Stimulated activated CD4-positive, alpha-beta T cell treated with anti-CD3 and anti-CD28 coated beads, Interleukin-4, amount 100 ng/mL, for 24 hours (primary cell): ENCODE results near the gene KNDC1.

Experiments
- DNase-seq: peaks from one replicate; pipeline ENCODE4 v3.0.0-alpha.2; 2020

The KNDC1 gene

DNA sequence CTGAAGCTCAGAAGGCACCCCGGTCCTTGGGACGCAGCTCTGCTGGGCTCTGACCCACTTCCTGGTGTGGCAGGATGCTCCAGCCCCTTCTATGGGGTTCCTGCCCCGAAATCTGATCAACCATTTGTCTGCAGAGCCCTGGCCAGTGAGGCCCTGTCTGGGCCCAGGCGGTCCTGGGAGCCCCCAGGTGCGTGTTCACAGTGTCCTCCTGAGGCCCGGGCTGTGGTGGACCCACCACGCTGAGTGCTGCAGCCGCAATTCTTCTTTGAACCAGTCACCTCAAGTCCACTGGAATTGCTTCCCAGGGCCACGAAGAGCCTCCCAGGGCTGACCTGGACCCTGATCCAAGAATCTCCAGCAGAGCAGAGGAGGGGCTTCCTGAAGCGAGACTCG is 19.1 kb downstream of the KNDC1 start:
- DNase-seq, result no peak

DNA sequence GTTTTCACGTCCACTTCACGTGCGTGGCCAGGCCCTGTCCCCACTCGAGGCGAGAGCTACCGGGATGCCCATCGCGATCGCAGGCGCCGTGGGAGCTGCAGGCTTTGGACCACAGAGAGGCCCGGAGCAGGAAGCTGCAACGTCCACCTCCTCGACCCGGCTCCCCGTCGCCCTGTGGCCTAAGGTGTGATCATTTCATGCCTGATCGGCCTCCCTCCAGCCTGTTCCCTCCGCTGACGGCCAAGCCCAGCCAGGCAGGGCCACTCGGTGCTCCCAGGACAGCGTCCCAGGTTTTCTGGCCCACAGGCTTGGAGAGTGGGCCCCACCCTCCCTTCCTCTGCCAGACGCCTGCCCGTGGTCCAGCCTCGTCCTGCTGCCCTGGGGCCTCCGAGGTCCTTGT is 19.6 kb downstream of the KNDC1 start:
- no peak for DNase-seq

DNA sequence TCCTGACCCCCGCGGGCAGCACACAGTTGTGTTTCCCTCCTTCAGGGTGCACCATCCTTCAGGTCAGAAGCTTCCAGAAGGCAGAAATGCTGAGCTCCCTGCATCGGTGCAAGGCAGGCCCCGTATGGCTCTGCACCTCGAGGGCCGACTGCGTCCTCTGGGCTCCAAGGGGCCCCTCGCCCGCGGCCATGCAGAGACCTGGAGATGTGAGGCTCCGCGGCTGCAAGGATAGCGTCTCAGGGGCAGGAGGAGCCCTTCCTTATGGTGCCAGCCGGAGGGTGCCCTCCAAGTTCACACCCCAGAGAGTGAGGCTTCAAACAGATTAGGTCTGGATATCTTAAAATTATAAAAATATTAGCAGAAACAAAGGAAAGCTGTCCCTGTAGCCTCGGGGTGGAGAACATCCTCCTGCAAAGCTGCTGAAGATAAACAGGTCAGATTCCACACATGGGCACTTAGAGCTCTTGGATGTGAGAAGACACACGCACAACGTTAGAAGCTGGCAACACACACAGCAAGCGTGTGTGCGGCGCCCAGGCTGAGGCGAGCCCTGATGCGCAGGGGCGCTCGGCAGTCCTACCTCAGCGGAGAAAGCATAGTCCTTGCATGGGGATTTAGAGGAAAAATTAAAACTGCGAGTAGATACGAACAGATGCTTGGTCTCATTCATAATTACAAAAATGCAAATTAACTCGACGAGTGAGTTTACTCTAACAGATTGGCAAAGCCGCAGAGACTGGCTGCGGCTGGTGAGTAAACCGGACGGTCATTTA is 20.4 kb downstream of the KNDC1 start:
- DNase-seq, result no peak

DNA sequence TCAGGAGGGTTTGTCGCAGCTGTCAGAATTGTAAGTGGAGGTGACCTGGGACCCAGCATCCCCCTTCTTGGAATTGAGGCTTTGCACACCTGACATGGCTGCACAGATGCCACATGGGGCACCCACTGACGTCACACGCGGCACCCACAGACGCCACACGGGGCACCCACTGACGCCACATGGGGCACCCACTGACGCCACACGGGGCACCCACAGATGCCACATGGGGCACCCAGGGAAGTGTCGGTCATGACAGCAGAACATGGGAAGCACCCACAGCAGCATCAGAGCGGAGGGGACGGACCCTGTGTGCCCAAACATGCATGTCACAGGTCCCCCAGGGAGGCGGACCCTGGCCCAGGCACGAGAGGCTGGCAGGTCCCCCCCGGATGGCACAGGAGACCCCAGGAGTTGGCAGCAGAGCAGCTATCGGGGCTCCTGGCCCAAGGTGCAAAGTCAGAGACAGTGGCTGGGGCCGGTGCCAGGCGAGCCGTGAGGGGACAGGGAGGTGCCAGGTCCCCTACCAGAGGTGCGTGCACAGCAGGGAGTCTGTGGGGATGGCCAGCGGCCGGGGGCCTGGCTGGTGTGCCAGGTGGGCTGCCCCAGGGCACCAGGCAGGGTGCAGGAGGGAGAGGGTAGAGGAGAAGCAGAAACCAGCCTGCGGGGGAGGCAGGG is 21.1 kb downstream of the KNDC1 start:
- no peak for DNase-seq

DNA sequence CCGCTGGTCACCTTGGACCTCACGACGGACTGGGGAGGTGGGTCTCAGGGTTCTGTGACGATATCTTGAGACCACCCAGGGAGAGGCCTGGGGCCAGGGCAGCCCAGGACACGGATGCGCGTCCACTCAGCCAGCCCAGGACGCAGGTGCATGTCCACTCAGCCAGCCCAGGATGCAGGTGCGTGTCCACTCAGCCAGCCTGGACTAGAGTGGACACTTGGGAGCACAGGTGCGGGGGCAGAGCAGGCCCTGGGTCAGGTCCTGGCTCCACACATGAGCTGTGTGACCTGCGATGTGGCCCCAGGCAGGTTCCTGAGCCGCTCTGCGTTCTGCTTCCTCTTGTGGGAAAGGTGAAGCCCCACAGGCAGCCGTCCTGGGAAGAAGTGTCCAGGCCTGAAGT is 22.2 kb downstream of the KNDC1 start:
- no peak for DNase-seq

DNA sequence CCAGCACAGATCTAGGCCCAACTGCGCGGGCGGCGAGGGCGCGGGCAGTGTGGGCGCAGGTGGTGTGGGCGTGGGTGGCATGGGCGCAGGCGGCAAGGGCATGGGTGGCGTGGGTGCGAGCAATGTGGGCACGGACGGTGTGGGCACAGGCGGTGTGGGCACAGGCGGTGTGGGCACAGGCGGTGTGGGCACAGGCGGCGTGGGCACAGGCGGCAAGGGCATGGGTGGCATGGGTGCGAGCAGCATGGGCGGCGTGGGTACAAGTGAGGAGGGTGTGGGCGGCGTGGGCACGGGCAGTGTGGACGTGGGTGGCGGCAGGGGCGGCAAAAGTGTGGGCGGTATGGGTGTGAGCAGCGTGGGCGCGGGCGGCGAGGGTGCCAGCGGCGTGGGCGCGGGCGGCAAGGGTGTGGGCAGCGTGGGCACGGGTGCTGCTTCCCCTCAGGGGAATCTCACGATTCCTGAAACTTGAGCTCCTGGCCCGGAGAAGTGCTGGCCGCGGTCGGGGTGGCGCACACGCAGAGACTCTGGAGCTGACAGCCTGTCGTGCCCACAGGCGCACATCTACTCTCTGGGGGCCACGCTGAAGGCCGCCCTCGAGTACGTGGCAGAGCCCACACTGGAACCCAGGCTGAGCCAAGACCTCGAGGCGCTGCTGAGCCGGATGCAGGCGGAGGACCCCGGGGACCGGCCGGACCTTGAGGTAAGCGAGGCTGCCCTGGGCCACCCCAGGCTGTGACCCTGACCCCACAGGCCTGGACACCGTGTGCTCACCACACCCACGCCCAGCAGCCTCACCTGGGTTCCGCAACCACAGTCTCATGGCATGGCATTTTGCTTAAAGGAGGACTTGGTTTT is 23.0 kb downstream of the KNDC1 start:
- DNase-seq, result no peak

DNA sequence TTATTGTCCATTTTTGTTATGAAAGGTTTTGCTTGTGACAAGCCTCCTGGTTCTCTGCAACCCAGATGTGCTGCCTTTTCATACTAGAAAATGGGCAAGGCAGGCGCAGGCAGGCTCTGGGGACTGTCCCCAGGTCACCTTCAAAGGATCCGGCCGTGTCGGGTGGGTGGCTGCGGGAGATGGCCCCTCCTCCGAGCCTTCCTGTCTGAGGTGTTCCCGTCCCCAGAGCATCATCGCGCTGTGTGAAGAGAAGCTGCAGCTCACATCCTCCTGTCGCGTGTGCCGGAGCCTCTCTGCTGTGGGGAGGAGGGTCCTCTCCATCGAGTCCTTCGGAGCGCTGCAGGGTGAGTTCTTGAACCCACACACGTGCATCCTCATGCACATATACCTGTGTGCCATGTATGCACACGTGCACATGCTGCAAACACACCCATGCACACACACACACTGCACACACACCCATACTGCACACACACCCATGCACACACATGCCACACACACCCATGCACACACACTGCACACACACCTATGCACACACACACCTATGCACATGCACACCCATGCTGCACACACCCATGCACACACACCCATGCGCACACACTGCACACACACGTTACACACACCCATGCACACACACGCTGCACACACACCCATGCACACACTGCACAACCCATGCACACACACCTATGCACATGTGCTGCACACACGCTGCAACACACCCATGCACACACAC is 23.8 kb downstream of the KNDC1 start:
- no peak for DNase-seq

DNA sequence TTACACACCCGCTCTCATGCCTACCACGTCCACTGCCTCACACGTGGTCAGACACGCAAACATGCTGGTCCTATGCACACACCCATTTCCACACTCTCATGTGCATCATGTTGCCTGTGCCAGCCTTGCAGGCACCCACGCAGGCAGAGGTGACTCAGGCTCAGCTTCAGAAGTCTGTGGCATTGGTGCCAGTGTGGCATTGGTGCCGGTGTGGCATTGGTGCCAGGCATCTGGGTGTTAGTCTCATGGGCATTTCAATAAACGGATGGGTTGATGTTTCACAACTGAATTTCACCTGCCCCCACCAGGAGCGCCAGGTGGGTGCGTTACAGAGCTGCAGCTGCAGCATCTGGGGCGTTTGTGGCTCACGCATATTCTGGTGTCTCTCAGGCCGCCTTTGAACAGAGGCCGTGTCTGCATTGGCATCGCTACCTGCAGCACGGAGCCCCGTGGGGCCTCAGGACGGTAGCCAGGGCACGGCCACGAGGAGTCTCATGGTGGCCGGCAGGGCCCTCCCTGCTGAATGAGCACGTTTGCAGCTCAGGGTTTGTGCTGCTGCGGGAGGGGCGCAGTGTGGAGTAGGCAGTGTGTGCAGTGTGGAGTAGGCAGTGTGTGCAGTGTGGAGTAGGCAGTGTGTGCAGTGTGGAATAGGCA is 24.7 kb downstream of the KNDC1 start:
- DNase-seq, result no peak

DNA sequence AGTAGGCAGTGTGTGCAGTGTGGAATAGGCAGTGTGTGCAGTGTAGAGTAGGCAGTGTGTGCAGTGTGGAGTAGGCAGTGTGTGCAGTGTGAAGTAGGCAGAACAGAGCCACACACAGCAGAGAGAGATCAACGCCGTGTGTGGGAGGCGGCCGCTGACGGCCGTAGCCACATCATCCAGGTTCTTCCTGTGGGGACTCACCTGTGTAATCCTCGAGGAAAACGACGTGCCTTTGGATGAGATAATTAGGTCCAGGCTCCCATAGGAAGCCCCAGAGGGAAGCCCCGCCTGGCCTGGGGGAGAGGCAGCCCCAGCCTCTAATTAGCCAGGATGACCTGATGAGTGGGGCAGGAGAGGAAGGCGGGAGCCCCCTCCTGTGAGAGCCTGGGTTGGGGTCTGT is 25.4 kb downstream of the KNDC1 start:
- no peak for DNase-seq

DNA sequence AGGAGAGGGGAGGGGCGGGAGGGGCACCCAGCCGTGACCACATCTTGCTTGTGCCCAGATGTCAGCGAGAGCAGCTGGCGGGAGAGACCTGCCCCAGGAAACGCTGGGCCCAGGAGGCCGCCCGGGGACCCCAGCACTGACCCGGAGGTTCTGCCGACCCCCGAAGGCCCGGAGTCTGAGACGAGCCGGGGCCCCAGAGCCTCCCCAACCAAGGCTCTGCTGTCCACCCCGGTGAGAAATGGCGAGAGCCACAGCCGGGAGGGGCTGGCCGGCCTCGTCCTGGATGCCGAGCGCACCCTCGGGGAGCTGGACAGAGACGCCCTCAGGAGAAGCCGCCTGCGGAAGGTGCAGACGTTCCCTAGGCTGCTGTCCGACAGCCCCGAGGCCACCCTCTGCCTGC is 25.9 kb downstream of the KNDC1 start:
- no peak for DNase-seq

DNA sequence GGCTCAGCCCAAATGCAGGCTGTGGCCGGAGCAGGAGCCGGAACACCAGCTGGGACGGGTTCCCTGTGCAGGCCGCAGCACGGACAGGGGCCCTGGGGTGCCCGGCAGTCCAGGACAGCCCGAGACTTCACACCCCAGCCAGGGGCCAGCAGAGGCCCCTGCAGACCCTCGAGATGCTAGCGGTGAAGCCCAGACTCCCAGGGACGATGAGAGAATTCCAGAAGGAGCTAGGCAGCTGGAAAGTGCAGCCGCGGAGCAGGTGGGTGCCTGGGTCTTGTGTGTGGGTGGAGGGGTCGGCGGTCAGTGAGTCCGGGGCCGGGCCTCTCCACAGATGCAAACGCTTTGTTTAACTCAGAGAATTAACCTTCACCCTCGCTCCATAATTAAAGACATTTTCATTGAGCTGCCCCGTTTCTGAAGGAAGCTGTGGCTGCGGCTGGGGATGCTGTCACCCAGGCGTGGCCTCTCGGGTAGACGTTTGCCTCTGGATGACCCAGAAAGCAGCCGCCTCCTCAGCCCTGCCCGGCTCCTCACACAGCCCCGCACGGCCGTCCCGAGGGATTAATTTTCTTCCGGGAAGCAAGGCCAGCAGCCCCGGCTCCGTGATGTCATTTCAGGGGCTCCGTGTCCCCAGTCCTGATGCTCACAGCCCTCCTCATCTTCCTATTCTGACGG is 26.5 kb downstream of the KNDC1 start:
- DNase-seq, result no peak

DNA sequence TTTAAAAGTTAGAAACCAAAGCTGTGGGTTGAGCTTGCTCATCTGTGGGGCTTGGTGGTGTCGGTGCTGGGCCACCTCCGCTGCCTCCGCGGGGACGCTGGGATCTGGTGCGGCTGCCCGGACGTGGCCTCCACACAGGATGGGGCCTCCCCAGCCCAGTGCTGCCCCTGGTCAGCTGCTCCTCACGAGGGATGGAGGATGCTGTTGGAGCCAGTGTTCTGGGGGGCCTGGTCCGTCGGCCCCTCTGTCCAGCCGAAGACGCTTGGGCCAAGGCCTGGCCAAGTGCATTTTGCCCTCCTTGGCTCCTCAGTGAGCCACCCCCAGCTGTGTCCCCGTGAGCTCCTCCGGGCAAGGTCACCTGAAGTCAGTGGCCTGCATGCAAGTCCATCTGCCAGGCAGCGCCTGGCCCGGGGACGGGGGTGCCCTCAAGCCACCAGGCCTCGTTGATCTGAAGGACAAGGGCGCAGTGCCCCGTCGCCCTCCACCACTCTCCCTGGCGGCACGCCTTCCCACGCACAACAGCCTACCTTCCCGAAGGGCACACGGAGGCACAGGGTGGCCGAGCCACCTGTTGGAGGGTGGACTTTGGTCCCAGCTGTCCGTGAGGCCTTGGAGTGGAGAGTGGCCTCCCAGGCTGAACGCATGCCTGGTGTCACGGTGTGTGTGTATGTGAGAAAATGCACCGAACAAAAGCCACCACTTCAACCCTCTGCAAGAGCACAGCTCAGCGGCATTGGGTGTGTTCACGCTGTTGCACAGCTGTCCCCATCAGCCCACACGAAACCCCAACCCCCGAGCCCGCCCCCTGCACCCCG is 27.3 kb downstream of the KNDC1 start:
- no peak for DNase-seq

DNA sequence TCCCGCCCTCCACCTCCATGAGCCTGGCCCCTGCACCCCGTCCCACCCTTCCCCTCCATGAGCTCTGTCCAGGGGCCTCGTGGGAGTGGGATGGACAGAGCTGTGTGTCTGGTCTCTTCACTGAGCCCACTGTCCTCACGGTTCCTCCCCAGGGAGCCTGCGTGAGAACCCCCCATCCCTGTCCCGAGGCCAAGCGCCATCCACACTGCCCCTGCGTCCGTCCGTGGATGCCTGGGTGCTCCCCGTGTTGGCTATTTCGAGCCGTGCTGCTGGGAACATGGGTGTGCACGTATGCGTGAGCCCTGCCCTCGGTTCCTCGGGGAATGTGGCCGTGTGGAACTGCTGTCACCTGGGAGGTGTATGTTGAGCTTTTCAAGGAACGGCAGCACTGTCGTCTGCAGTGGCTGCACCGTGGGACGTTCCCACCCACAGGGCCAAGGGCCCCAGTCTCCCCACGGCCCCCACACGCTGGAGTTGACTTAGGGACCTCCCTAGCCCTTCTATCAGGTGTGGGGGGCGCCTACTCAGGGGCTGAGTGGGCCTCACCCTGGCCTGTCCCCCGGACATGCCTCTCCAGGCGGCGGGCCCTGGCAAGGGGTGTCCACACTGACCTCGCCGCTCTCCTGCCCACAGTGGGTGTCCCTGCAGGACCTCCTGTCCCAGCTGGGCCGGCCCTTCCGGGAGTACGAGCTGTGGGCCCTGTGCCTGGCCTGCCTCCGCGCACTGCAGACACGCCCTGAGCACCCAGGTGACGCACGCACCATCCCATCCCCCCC is 28.1 kb downstream of the KNDC1 start:
- DNase-seq, result no peak

DNA sequence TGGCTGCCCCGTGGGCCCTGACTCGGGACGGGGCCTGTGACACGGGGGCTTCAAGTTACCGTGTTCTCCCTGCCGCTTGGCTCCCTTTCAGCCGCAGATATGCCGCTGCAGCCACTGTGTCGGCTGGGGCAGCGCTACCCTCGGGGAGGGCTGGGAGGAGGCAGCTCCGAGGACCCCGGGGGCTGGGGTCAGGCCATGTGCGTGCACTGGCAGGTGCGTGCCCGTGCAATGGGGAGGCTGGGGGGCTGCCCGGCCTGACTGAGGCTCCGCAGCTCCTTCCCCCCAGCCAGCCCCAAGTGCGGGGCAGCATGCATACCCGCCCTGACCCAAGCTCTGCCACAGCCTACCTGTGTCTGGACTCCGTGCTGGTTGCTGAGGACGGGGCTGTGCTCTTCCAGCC is 29.2 kb downstream of the KNDC1 start:
- no peak for DNase-seq

DNA sequence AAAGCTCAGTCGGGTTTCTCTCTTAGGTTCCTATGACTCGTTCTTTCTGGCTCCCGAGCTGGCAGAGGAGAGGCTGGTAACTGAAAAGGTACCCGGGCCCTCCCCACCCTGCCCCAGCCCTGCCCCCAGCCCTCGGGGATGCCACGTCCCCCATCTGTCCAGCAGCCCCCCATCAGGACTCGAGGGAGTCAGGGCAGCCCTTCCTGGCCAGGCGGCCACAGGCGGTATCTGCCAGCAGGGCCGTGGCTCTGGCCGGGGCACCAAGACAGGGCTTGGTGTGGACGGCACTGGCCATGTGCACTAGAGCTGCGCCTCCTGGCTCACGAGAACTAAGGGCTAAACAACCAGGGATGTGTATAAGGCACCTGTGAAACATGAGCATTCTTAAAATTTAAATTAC is 29.7 kb downstream of the KNDC1 start:
- no peak for DNase-seq

DNA sequence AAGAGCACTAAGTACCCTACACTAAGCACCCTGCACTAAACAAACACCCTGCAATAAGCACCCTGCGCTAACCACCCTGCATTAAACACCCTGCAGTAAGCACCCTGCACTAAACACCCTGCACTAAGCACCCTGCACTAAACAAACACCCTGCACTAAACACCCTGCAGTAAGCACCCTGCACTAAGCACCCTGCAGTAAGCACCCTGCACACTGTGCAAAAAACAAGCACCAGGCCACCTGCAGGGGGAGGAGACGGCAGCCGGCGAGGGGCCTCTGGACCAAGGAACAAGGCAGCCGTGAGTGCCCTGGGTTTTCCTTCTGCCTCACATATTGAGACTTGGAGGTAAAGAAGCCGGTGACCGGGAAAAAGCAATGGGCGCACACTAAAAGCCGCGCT is 30.2 kb downstream of the KNDC1 start:
- no peak for DNase-seq

DNA sequence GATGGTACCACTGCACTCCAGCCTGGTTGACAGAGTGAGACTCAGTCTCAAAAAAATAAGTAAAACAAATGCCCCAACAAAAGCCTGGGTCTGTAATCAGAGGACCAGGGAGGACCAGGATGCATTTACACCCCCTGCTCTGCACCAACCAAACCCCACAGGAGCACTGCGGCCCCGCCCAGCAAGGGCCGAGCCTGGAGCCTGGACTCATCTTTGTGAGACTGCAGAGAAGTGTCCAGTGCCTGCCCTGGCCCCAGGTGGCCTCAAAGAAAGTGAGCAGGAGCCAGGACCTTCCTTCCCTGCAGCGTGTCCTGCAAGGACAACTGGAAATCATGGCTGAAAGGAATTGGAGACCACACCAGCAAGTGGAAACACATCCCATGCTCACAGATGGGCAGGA is 31.6 kb downstream of the KNDC1 start:
- no peak for DNase-seq

DNA sequence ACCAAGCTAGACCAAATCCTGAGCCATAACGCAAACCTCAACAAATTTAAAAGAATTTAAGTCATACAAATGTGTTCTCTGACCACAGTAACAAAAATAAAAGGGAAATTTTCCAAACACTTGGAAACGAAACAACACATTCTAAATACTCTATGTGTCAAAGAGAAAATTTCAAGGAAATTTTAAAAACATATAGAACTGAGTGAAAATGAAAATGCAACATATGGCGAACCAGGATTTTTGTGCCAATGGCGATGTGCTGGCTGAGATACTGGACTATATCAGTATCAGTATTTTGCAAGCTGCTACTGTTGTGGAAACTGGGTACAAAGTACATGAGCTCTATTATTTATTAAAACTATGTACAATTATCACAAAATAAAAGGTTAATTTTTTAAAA is 34.1 kb downstream of the KNDC1 start:
- no peak for DNase-seq

DNA sequence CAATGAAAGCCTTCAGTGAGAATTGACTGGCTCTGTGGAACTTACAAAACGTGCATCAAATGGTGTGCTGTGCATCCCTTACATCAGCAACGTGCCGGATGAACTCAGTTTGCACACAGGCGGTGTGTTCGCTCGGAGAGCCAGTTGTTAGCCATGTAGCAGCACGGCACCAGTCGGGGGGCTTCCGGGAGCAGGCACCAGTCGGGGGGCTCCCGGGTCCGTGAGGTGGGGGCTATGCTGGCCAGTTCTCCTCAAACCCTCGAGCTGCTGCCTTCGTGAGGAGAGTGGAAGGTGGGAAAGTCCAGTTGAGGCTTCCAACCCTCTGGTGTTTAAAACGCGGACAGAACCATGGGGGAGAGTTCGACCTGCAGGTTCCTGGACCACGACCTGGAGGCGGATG is 35.1 kb downstream of the KNDC1 start:
- DNase-seq, result no peak

DNA sequence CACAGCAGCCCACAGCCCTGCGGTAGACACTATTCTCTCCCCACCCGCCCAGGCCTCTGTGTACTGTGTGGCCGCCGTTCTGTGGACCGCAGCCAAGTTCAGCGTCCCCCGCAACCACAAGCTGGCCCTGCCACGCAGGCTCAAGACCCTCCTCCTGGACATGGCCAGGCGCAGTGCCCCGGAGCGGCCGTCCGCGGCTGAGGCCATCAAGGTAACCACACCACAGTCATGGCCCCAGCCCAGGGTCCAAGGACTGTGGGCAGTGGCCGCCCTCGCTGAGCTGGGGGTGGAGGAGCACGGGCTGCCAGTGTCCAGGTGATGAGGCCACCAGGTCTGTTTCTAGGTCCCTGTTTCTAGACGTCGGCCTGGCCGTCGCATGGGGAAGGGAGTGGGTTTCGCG is 35.6 kb downstream of the KNDC1 start:
- no peak for DNase-seq
